ENCODE results near the gene ADAMTSL3.
"Not testable (repeated sequence)": the region's sequence is repeated elsewhere in the genome, so short reads cannot be mapped to it uniquely, and the experiment has no call there.

ADAMTSL3 gene

DNA sequence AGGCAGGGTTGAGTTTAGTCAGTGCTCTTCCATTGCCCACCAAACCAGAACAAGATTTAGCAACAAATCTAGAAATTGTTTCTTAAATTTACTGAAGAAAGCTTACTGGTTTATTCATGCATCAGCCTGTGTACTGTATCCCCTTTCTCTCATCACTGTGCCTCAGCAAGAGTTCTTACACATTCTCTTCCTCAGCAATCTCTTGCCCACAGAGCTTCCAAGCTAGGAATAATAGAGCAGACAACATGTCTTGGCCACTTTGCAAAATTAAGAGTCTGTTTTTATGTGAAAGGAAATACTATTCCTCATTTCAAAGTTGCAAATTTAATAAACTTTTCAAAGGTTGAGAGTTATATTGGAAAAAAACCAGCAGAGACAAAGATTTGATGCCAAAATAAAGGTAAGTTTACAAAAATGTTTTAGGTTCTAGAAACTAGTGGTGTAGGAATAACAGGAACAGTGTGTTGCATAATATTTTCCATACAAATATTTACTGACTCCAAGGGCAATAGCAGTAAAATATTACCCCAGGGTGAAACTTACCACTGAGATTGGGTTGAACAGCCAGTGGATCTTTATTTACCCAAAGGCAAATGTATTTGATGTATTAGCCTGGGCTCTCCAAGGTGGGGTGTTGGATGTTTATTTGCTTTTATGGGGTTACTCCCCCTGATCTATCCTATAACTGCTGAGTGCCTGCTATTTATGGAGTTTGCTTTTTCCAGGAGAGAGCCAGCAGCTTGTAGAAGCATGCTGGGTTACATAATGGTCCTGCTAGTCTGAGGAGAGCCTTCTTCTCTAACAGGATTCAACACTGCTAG, 276.7 kb downstream of the ADAMTSL3 start:
- DNase-seq, result no peak

GRCh38 chr15:83935774-83936173, 281.9 kb downstream of the ADAMTSL3 start:
- no peak for DNase-seq

DNA sequence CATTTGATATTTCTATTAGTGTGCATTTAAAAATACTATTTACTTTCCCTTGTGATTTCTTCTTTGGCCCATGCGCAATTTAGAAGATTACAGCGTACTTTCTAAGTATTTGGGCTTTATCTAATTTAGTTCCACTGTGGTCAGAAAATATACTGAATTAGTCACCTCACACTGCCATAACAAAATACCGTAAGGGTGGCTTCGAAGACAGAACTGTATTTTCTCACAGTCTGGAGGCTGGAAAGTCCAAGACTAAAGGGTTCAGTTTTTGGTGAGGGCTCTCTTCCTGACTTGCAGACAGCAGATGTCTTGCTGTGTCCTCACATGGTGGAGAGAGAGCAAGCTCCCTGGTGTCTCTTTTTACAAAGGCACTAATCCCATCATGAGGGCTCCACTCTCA, 286.2 kb downstream of the ADAMTSL3 start:
- no peak for DNase-seq

GRCh38 chr15:83943043-83943442, 289.1 kb downstream of the ADAMTSL3 start:
- no peak for DNase-seq

DNA sequence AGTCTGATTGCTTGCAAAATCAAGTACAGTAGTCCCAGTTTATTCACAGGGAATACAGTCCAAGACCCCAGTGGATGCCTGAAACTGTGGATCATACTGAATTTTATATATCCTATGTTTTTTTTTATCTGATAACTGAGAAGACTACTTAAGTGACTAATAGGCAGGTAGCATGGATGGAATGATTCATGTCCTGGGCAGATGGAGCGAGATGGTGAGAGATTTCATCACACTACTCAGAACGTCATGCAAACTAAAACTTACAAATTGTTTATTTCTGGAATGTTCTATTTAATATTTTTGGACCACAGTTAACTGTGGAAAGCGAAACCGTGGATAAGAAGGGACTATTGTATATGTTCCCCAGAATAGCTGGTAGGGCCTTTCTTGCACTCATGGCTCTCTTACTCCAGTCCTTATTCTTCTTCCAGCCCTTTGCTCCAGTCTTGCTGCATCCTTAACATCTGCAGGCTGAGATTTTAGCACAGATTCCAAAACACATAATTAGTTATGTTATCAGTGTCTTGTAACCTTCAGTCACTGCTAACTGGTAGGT, 290.0 kb downstream of the ADAMTSL3 start:
- no peak for DNase-seq

DNA sequence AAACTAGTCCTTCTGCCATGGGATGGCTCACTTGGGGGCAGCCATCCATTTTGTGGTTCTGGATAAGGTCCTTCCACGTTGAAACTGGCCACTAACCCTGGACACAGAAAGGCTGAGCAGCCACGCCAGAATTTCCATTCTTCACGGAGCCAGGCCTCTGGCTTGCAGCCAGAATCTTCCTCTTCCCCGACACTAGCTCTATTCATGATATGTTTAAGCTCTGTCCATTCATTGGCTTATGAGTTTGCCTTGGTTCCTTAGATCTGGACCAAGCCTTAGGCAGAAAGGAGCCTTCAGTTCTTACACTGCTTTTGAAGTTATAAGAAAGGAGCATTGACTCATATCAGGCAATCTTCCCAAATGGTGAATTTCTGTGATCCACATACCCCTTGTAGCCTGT, 293.2 kb downstream of the ADAMTSL3 start:
- no peak for DNase-seq

DNA sequence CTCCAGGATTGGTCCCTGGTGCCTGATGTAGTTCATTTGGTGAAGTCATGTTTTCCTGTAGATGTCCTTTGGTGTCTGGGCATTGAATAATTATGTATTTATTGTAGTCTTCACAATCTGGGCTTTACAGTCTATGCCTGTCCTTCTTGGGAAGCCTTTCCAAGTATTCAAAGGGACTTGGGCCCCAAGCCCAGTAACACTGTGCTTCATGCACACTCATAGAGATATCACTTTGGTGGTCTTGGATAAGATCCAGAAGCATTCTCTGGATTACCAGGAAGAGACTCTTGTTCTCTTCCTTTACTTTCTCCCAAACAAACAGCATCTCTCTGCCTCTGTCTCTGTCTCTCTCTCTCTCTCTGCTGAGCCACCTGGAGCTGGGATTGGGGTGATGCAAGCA, 300.6 kb downstream of the ADAMTSL3 start:
- DNase-seq, result no peak

DNA sequence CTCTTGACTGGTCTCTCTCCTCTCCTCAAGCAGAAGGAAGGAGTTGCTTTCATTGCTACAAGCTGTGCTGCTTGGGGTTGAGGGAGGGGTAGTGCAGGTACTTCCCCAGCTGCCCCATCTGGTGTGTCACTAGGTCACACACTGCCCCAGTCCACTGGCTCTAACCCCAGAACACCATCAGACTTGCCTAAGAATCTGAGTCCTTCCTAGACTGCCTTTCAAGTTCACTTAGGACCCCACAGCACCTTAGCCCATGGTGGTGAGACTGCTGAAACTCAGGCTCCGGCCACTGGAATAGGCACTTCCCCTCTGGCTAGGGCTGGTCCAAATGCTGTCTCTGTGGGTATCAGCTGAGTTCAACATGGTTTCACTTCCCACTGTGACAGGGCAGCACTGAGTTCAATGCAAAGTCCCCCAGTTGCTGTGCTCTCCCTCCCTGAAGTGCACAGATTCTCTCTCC, 301.9 kb downstream of the ADAMTSL3 start:
- no peak for DNase-seq

- no peak for DNase-seq
Measured at GRCh38 chr15:83956887-83957286, 303.0 kb downstream of the ADAMTSL3 start.

DNA sequence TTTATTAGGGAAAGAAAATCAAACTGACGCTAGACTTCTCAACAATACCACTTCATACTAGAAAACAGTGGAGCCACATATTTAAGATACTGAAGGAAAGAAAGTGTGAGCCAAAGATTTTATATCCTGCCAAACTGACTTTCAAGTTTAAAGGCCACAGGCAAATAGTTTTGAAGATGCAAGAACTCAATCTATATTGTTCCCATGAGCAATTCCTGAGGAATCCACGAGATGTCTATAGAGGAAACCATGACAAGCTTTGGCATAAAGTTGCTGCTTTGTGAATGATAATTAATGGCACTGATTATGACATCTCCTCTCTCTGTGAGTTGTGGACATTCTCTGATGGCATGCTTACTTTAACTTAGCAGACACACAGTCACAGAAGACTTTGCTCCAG, 305.6 kb downstream of the ADAMTSL3 start:
- DNase-seq, result no peak

- no peak for DNase-seq
Measured at GRCh38 chr15:83960192-83960829, 306.4 kb downstream of the ADAMTSL3 start.

- no peak for DNase-seq
Measured at GRCh38 chr15:83961311-83961710, 307.4 kb downstream of the ADAMTSL3 start.

DNA sequence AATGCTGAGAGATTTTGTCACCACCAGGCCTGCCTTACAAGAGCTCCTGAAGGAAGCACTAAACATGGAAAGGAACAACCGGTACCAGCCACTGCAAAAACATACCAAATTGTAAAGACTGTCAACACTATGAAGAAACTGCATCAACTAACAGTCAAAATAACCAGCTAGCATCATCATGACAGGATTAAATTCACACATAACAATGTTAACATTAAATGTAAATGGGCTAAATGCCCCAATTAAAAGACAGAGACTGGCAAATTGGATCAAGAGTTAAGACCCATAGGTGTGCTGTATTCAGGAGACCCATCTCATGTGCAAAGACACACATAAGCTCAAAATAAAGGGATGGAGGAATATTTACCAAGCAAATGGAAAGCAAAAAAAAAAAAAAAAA, 311.0 kb downstream of the ADAMTSL3 start:
- DNase-seq, result not testable (repeated sequence)

DNA sequence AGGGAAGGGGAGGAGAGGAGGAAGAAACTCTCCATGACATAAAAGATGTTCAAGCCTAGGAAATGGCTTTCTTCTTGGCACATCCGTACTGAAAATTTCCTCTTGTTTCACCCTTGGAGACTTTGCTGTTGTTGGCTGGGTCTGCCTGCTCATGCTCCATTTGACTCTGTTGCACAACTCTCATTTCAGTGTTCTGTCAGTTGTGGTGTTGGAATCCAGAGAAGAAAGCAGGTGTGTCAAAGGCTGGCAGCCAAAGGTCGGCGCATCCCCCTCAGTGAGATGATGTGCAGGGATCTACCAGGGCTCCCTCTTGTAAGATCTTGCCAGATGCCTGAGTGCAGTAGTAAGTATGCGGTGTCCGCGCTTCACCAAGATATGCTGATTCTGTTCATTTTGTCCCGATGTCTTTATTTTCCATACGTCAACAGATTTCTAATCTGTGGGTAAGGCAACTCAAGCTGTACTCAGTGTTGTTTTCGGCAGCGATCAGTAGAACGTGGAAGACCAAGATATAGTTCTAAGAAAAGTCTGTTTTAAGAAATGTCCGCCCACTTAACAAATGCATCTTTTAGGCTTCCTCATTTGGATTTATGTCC, 316.5 kb downstream of the ADAMTSL3 start:
- DNase-seq, result no peak

- no peak for DNase-seq
Measured at GRCh38 chr15:83971992-83972391, 318.1 kb downstream of the ADAMTSL3 start.

DNA sequence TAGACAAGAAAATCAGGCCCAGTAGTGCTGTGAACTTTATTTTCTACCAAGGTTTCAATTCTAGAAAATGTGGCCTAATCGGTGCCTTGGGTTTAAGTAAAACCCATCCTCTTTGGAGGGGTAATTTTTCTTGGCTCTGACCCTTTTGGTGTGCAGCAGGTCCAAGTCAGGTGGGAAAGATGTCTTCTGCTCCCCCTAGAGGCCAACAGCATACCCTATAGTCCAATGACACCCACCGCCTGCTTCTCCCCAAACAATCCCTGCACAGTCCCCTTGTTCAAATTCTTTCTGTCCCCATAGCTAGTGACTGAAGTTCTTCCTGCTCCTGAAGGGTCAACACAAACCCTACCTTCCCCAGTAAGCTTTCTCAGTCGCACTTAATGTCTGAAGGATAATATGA, 319.9 kb downstream of the ADAMTSL3 start:
- no peak for DNase-seq

DNA sequence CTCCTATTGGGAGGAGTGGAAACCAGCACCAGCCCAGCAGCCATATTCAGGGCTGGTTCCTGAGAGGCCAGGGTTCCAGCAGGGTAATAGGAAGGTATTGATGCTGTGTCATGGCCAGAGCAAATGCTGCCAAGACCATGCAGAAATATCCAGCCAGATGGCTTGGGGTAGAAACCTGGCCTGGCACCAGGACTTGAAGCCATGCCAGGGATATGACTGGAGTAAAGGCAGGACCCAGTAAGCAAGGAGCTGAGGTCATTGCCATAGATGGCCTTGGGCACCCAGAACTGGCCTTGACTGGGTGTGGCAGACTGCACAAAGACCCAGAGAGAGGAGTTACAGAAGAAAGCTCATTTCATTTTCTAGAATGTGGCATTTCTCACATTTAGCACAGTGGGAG, 324.1 kb downstream of the ADAMTSL3 start:
- DNase-seq, result no peak

- no peak for DNase-seq
Measured at GRCh38 chr15:83978588-83978987, 324.7 kb downstream of the ADAMTSL3 start.

DNA sequence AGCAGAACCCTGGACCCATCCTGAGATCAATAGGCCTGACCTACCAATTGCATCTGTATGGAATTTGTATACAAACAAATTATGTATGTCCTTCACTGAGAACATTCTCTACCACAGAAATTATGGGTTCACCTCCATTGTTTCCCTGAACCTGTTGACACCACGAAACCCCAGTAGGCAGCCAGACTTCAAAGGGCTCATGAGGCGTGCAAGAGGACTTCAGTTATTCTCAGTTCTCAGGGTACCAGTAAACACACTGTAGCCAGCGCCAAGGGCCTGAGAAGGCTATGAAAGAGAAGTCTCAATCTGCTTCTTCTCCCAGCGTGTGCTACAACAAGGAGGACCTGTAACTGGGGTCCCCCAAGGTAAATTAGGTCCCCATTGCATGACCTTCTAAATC, 326.7 kb downstream of the ADAMTSL3 start:
- no peak for DNase-seq

DNA sequence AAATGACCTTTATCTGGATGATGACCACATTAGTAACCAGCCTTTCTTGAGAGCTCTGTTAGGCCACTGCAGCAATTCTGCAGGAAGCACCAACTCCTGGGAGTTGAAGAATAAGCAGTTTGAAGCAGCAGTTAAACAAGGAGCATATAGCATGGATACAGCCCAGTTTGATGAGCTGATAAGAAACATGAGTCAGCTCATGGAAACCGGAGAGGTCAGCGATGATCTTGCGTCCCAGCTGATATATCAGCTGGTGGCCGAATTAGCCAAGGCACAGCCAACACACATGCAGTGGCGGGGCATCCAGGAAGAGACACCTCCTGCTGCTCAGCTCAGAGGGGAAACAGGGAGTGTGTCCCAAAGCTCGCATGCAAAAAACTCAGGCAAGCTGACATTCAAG, 328.8 kb downstream of the ADAMTSL3 start:
- DNase-seq, result no peak

DNA sequence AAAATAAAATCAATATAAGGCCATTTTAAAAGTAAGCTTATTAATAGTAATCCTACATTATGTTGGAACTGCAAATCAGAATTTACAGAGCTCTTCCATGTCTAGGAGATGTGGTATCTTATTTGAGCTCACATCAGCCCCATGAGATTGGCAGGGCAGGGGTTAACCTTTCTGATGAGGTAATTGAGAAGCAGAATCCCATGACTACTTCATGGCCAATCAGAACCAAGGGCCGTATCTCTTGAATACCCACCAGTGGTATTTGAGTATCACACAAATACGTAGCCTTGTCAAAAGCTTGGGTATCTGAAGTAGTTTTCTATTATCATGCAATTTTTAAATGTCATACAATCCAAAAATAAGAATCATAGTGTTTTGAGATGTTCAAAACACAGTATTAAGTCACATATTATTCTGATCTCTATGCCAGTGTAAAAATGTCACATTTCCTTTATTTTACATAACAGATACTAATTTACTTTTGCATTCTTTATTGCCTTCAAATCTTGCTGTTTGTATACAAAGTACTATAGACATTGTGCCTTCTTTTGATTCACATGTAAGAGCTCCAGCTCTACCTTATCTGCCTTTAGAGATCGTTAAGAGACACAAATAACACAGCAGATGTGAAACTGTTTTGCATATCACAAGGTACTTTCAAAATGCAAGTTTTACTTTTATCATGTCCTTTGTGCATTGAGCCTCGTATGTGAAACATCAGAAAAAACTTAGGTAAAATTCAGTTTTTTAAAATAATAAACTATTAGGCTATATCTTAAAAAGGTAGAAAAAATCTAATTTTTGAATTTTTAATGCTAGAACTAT, 329.9 kb downstream of the ADAMTSL3 start:
- no peak for DNase-seq

- DNase-seq, result no peak
Measured at GRCh38 chr15:83984601-83985000, 330.7 kb downstream of the ADAMTSL3 start.

DNA sequence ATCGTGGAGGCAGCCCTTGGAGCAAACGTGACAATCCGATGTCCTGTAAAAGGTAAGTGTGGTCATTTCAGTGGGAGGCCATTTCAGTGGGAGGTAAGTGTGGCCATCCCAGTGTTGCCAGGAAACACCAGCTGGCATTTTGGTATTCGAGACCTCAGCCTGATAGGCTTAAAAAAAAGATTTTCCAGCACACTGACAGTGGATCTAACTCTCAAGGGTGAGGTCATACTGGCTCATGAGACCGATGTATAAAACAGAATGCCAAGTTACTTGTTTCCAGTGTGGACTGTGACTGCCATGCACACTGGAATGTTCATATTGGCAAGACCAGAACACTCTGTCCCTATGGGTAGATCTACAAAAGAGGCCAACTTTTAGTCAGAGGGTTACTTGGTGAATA, 337.2 kb downstream of the ADAMTSL3 start:
- DNase-seq, result no peak
